HG02763 (cell line): ENCODE data around the gene MICAL2.

Source experiments
- ATAC-seq: cut with Tn5 transposase; IDR thresholded peaks from one replicate; pipeline ENCODE4 v1.9.1; 2021; ENCODE audit warnings: mild to moderate bottlenecking, moderate library complexity; ENCODE audit not compliant: unreplicated experiment

The MICAL2 gene

DNA sequence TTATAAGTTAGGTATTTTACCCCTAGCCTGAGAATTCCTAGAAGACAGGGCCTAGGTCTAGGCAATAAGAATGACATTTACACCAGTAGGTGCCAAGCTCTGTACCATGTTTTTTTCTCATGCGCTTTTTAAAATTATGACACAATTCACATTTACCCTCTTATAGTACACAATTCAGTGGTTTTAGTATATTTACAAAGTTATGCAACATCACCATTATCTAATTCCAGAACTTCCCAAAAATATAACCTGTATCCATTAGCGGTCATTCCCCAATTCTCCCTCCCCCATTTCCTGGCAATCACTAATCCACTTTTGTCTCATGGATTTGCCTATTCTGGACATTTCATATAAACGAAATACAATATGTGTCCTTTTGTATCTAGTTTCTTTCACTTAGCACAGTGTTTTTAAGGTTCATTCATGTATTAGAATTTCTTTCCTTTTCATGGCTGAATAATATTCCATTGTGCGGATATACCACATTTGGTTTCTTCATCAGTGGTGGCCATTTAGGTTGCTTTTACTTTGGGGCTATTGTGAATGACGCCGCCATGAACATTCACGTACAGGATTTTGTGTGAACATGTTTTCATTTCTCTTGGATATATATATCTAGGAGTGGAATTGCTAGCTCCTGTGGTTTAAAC, 92.4 kb downstream of the MICAL2 start:
- ATAC-seq = no peak

GRCh38 chr11:12204506-12204905, 94.1 kb downstream of the MICAL2 start:
- no peak for ATAC-seq

DNA sequence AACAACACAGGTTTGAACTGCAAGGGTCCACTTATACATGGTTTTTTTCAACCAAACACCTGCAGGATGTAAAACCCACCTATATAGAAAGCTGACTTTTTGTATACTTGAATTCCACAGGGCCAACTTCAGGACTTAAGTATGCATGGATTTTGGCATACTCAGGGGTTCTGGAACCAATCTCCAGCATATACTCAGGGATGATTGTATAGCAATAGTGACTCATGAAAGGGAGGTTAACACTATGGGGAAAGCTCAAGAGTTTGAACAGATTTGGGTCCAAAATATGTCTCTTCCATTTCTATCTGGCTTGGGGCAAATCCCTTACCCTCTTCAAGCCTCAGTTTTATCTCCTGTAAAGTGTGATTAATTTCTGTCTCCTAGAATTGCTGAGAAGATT, 94.9 kb downstream of the MICAL2 start:
- no peak for ATAC-seq

- ATAC-seq = no peak
Measured at GRCh38 chr11:12206529-12206928, 96.1 kb downstream of the MICAL2 start.

DNA sequence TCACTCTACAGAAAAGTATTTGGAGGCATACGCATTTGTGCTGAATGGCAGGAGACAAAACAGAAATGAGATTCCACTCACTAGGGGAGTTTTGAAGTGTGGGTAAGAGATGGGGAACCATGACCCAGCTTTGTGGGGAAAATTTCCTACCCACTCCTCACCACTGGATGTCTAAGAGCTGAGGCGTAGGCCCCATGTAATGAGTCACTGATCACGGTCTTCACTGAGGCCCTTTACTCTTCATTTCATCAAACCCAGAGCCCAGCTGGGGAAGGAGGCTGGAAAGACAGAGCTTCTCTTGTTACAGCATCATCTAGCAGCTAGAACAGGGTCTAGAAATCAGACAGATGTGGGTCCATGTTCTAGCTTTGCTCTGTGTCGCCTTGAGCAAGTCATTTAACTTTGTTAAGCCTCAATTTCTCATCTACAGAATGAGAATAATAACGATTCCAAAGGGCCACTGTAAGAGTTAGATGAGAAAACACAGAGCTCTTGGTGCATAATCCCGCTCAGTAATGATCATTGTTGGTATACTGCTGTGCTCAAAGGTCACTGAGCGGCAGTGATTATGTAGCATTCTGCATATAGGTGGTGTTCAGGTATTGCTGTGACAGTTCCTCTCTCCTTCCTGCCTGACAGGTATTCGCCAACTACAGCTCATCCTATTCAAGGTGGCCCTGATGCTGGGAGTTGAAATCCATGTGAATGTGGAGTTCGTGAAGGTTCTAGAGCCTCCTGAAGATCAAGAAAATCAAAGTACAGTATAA, 97.2 kb downstream of the MICAL2 start:
- peak; percentile 43 for ATAC-seq

- no peak for ATAC-seq
Measured at GRCh38 chr11:12209096-12209495, 98.7 kb downstream of the MICAL2 start.

GRCh38 chr11:12210200-12210599, 99.8 kb downstream of the MICAL2 start:
- ATAC-seq = no peak

DNA sequence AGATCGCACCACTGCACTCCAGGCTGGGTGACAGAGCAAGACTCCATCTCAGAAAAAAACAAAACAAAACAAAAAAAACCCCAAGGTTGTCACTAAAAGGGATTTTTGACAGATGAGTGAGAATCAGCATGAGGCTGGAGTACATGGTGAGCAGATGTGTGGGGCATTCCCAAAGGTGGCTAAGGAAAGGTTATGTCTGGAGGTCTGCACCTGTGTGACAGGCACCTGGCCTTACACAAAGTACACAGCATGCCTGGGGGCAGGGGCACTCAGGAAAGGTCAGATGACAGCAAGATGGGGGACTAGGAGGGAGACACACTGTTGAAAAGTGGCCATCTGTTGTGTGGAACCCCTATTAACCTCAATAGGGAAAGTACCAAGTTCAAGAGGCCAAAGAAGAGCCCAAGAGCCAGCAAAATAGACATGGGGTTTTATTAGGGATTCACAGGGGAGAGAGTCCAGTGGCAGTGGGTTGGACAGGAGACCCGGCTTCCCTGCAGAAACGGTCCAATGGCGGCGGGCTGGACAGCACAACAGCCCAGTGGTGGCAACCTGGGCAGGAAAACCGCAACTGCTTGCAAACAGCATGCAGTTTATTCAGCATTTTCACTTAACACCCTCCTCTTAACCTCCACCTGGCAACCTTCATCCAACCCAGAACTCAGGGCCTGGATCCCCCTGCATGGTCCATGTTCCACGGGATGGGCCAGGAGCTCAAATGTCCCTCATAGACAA, 101.1 kb downstream of the MICAL2 start:
- no peak for ATAC-seq

DNA sequence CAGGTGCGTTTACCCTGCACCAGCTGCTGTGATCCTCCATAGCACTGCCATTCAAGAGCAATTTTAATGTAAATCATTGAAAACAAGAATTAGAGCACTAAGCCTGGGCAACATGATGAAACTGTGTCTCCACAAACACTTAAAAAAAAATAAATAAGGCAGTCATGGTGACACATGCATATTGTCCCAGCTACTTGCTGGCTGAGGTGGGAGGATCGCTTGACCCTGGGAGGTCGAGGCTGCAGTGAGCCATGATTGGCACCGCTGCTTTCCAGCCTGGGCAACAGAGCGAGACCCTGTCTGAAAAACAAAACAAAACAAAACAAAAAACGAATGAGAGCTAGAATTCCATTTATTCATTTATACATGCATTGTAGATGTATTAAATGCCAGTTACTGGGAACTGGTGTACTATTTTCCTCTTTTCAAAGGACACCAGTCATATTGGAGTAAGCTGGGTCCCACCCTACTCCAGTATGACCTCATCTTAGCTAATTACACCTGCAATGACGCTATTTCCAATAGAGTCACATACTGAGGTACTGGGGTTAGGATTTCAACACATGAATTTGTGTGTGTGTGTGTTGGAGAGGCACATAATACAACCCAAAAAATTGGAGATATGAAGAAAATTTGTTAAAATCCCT, 101.9 kb downstream of the MICAL2 start:
- ATAC-seq = no peak

GRCh38 chr11:12212821-12213185, 102.4 kb downstream of the MICAL2 start:
- ATAC-seq = no peak

DNA sequence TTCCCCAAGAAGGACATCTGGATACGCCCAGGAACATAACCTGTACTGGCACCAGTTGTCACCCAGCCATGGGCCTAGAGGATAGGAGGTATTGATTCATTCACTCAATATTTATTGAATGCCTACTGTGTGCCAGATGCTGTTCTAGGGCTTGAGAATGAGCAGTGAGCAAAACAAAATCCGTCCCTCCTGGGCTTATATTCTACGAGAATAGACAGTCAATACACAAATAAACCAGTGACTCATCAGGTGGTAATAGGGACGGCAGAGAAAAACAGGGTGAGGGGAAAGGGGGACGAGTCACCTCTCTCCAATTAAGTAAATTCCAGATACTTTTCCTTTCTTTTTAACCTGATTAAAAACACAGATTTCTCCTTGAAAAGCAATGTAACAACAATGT, 103.5 kb downstream of the MICAL2 start:
- ATAC-seq = no peak

- no peak for ATAC-seq
Measured at GRCh38 chr11:12214751-12215150, 104.4 kb downstream of the MICAL2 start.

- ATAC-seq = no peak
Measured at GRCh38 chr11:12215181-12215593, 104.8 kb downstream of the MICAL2 start.

DNA sequence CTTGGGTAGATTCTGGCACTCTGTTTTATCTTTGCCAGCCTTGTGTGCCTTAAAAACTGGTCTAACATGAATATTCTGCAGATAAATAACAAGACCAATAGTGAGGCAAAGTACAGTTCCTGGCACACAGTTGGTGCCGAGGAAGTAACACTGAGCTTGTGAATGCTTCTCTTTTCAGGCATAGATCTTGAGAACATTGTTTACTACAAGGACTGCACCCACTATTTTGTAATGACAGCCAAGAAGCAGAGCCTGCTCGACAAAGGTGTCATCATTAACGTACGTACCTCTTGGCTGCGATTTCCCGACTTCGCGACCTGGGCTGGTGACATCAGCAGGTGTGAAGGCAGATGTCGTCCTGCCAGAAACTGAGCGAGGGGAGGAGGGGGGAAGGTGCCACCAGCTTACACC, 105.7 kb downstream of the MICAL2 start:
- no peak for ATAC-seq

GRCh38 chr11:12216671-12217374, 106.4 kb downstream of the MICAL2 start:
- no peak for ATAC-seq

DNA sequence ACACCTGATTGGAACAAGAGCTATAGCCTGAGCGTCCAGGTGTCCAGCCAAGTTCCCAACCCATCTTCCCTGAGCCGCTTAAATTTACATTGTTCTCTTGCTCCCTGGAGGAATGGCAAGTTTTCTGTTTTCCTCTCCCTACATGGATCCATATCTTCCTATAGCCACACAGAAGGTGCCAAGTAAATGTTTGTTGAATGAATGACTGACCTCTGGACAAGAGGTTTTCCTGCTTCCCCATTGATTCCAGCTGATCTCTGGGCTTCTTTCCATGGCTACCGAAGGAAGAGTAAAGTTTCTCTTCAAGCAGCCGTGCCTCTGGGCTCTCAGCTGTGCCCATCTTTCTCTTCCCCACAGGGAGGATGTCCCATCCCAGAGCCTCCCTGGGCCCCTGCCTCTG, 107.5 kb downstream of the MICAL2 start:
- ATAC-seq = no peak

DNA sequence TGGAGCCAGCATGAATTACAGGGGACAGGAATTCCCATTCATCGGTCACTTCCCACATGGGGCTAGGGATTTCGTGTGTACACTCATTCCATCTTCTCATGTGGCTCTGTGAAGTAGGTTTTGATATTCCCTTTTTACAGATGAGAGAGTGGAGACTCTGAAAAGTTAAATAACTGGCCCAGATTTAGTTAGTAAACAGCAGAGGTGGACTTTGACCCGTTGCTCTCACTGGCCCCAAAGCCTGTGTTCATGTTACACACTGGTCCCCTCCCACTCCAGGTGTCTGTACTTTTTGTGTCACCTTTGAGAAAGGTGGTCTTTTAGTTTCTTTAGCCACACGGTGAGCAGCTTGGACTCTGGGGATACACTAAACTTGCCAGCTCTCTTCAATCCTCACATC, 108.5 kb downstream of the MICAL2 start:
- no peak for ATAC-seq

GRCh38 chr11:12219757-12220156, 109.4 kb downstream of the MICAL2 start:
- no peak for ATAC-seq

DNA sequence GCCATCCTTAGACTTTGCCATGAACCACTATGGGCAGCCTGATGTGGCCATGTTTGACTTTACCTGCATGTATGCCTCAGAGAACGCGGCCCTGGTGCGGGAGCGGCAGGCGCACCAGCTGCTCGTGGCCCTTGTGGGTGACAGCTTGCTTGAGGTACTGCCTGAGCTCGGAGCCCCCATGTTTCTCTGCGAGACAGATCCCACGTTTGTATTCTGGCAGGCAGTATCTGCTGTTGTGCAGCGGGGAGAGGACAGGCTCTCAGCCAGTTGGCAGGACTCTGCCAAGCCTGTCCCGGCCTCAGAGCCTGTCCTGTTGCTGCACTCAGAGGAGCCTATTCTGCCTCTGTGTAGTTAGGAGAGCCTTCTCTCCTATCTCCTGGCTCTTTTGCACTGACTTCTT, 109.9 kb downstream of the MICAL2 start:
- ATAC-seq = no peak

DNA sequence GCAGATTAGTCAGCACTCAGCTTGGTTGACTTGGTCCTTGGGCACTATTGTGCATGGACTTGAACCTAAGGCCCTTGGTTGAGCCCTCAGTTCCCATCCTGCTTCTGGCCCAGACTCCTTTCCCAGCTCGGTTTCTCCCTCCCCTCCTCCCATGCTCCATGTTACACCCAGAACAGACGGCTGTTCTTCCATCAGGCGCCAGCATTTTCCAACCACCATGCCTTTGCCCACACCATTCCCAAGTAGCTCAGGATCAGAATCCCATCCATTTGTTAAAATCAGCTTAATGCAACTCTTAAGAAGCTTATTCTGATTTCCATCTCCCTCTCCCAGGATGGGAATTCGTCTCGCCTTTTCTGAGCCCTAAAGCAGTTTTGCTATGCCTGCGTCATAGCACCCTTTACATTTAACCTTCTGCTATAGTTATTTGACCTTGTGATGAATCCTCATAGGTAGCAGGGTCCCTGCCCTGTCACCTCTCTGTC, 110.7 kb downstream of the MICAL2 start:
- no peak for ATAC-seq
